GM21723 (cell line): ENCODE measurements around the gene EBI3.
"Not testable (repeated sequence)": the region's sequence is repeated elsewhere in the genome, so short reads cannot be mapped to it uniquely, and the experiment has no call there.

Experiments used
- ATAC-seq: cut with Tn5 transposase; IDR thresholded peaks from one replicate; pipeline ENCODE4 v1.9.1; 2021; ENCODE audit warnings: mild to moderate bottlenecking, moderate library complexity; ENCODE audit not compliant: unreplicated experiment

The EBI3 gene

DNA sequence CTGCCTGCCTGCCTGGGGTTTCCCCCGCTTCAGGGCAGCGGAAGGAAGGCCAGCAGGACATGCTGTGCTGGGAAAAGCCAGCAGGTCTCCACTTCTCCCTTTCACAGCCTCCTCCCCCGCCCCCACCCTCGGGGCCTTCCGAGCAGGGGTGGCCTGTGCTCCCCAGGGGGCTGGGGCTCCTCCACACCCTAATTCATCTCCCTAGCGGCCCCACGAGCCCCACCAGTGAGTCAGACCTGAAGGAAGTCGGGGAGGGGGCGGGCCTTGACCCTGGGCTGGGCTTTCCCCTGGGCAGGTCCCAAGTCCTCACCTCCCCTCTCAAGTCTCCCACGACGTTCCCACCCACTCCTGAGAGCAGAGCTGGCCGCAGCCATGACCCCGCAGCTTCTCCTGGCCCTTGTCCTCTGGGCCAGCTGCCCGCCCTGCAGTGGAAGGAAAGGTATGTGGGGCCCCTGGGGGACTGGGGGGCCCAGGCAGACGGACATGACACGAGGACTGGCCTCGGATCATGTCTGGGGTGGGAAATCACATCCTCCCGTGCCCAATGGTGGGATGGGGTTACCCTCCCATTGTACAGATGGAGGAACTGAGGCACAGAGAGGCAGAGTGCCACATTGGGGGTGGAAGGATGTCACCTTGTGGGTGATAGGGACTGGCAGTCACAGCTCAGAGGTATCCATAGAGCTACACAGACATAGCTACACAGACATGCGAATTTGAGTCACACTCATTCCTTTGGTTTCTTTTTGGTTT is at the start of gene EBI3:
Gene EBI3 (plus strand): TSS at position 345 of the 753 bp plus-strand sequence. CDS start 28 bp downstream, at position 373.
- peak; percentile 52 for ATAC-seq

DNA sequence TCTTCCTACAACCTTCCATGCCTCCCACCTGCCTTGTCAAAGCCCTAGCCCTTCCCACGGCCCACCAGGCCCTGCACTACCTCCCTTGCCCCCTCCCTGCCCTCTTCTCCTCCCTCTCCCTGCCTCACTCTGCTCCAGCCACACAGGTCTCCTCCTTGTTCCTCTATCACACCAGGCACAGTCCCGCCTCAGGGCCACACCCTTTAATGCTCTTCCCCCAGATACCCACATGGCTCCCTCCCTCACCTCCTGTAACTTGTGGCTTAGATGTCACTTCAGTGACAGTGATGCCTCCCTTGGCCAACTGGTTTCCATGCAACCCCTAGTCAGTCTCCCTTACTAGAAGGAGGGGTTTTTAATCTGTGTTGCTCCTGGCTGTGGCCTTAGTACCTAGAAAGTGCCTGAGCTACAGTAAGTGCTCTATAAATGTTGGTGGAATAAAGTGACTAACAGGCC is 48.2 kb upstream of the EBI3 start:
- ATAC-seq: no peak

DNA sequence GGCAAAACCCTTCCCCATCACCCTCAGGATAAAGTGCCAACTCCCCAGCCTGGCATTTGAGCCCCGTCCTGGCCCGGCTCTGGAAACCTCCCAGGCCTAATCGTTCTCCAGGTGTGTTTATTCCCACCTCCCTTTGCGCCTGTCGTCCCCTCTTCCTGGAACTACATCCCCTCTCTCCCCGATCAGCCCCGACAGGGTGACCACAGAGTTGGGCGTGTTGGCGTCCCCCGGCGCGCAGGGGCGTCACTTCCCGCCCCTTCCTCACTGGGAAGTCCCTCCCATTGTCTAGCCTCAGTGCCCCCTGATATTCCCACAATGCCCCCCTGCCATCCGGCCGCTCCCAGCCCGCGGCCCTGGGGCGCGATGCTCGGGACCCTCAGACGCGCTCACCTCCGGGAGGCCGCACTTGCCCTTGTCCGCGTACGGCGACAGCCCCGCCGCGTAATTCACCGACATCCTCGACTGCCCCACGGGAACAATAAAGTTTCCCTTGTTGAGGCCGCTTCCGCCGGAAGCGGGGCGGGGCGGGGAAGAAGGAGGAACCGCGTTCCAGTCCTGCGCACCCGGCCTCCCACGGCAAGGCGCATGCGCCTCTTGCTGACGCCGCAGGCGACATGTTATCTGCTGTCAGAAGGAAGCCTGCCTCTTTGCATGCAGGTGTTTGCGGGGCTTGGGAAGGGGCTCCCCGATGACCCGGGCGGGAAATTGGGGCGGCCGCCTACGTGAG is 47.1 kb upstream of the EBI3 start, which contains the start of the genes ANKRD24 and SIRT6:
Gene ANKRD24 (plus strand): TSS at position 606 of the 727 bp plus-strand sequence. CDS start 3,737 bp downstream, outside the sequence.
Gene SIRT6 (minus strand): TSS at position 480 of the 727 bp plus-strand sequence. CDS start 24 bp downstream, at position 456.
- peak; percentile 53 for ATAC-seq

DNA sequence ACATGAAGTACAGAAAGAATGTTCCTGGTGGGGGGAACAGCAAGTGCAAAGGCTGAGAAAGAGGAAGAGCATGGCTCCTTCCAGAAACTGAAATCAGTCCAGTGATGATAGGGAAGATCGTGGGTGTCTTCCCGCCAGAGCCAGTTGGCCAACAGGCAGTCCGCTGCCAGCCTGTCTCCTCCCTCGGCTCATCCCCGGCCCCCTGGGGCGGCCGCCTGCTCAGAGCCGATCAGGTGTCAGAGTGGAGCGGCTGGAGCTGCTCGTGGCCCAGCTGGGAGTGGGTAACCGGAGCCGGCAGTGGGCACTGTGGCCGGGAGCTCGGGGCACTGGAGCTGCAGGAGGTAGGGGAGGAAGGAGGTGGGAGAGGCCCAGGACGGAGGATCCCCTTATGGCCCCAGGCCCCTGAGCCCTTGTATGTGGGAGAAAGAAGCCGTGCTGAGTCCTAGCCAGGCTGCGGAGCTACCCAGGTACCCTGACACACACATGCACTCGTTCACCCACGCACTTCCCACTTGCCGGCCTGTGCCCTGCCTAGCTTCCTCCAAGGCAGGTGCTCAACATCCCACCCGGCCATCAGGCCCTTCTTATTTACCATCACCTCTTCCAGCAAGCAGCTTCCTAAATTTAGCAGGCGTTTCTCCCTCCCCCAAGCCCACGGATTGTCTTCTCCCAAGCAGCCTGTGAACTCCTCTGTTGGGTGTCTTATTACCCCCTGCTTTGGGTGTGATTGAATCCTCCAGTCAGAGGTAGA is 45.2 kb upstream of the EBI3 start:
- ATAC-seq: no peak

DNA sequence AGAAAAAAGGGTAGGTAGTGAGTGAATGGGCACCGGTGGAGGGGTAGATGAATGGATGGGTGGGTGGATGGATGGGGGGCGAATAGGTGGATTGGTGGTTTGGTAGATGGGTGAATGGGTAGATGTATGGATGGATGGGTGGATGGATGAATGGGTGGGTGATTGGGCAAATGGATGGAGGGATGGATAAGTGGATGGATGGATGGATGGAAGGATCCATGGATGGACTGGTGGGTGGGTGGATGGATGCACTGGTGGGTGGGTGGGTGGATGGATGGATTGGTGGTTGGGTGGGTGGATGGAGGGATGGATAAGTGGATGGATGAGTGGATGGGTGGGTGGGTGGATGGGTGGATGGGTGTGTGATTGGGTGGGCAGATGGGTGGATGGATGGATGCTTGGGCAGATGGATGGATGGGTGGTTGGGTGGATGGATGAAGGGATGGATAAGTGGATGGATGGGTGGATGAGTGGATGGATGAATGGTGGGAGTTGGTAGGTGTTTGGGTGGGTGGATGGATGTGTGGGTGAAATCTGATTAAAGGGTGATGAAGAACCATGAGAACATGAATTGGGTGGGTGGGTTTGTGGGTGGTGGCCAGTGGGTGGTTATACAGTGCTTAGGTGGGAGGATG is 44.5 kb upstream of the EBI3 start:
- no peak for ATAC-seq

DNA sequence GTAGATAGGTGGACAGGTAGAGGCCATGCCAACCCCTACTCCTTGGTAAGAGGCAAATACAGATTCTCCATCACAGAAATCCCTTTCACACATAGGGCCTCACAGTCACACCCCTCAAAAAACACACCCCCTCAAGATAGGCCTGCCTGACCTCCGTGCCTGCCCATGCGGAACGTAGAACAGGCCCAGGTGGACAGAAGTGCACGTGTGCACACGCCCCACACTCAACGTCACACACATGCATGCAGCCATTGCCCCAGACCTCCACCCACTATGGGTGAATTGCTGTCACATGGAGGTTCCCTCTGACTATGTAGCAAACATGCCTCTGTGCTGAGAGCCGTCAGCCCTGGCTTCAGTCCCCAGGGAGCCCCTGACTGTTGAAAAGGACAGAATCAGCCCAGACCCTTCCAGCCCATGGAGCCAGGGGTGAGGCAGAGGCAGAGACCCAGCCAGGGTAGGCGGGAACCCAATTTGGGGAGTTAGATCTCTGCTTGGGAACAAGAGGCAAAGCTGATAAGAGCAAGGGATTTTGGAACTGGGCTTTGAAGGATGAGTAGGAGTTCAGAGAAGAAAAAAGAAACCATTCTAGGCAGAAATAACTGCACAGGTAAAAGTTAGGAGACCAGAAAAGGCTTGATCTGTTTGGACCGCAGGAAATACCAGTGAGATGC is 43.8 kb upstream of the EBI3 start:
- no peak for ATAC-seq

DNA sequence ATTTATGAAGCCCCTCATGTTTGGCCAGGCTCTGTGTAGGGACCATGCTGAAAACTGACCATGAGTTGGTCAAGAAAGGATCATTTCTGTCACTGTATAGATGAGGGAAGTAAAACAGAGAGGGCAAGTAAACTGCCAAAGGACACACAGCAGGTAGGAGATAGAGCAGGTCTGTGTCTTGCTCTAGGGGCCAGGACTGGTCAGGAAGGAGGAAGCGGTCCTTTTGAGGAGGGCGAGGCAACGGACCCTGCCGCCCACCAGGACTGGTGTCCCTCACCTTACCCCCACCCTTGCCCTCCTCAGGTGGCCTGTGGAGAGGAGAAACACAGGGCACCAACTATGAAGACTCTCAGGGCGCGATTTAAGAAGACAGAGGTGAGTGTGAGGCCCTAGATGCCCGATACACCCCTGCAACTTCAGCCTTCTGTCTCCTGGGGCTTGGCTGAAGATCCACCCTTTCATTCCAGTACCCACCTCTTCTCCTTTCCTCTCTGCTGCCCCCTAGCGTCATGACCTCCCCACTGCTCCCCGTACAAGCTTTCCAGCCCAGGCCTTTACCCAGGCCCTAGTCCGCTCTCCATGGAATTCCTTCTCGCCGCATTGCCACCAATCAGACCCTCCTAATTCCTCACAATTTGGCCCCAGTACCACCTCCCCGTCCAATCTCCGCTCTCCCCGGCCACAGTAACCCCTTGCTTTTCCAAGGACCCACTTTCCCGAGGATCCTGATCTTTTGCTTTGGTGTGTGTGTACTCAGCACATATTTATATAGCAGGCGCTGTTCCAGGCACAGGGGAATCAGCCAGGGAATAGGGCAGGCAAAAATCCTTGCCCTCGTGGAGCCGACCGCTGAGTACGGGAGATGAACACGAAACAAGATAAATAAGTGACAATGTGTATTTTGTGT is 43.0 kb upstream of the EBI3 start:
- no peak for ATAC-seq

DNA sequence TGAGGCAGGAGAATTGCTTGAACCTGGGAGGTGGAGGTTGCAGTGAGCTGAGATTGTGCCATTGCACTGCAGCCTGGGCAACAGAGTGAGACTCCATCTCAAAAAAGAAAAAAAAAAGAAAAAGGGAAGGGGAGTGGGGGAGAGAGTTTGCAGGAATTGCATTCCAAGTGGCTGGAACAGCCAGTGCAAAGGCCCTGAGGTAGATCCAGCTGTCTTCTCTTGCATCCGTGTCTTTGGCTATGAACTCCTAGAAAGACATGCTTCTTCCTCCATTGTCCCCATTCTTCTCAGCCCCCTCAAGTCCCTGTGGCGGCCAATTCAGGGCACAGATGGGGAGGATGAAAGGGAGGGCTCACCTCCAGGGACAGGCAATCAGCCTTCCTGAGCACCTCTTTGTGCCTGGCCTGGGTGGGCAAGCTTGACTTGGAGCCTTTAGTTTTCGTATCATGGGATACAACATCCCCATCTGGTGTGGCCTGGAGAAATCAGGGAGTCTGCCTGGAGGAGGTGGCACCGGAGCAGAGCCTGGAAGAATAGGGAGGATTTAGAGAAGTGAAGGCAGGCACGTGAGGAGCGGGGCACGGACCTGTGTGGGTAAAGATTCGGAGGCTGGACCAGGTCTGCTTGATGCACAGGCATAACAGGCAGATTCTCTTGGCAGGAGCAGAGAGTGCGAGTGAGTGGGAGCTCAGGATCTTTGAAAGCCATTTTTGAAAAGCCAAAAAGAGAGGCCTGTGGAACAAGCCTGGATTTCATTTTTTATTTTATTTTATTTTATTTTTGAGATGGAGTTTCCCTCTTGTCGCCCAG is 41.8 kb upstream of the EBI3 start:
- ATAC-seq: no peak

DNA sequence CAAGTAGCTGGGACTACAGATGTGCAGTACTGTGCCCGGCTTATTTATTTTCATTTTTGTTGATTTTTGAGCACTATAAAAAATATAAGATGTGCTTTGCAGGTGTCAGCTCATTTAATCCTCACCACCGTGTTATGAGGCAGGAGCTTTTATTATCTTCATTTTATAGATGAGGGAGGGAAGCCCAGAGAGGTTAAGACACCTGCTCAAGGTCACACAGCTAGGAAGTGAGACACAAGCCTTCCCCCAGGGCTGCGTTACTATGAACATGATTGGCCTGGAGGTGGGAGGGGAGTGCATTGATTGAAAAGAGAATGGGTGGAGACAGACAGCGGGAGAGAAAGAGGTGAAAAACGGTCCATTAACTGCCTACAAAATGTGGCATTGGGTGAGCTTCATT is 39.7 kb upstream of the EBI3 start:
- ATAC-seq: no peak

DNA sequence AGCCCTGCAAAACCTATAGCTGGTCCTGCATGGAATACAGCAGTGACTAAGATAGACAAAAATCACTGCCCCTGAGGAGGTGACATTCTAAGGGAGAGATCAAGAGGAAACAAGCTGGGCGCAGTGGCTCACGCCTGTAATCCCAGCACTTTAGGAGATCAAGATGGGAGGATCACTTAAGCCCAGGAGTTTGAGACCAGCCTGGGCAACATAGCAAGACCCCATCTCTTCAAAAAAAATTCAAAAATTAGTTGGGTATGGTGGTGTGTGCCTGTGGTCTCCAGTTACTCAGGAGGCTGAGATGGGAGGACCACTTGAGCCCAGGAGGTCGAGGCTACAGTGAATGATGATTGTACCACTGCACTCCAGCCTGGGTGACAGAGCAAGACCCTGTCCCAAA is 36.8 kb upstream of the EBI3 start:
- ATAC-seq: not testable (repeated sequence)

DNA sequence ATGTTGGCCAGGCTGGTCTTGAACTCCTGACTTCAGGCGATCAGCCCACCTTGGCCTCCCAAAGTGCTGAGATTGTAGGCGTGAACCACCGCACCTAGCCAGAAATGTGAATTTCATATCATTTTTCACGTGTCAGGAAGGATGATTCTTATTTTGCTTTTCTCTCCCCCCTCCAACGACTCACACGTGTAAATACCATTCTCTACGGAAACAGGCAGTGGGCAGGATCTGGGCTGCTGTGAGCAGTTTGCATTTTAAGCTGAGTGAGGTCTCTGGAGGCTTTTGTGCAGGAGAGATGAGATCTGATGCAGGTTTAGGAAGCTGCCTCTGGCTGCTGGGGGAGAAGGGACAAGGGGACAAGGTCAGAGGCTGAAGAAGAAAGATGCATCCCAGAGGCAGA is 35.0 kb upstream of the EBI3 start:
- no peak for ATAC-seq

DNA sequence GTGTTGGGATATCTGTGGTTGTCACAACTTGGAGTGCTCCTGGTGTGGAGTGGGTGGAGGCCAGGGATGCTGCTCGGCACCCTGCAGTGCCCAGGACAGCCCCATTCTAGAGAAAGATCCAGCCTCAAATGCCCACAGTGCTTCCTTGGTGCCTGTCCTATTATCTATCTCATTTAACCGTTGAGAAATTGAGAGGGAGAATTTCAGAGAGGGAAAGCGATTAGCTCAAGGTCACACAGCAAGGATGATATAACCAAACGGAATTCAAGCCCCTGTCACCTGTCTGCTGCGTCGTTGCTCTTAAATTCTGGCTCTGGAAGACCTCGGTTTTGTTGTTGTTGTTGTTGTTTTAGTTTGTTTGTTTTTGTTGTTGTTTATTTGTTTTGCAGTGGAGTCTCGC is 33.3 kb upstream of the EBI3 start:
- no peak for ATAC-seq

DNA sequence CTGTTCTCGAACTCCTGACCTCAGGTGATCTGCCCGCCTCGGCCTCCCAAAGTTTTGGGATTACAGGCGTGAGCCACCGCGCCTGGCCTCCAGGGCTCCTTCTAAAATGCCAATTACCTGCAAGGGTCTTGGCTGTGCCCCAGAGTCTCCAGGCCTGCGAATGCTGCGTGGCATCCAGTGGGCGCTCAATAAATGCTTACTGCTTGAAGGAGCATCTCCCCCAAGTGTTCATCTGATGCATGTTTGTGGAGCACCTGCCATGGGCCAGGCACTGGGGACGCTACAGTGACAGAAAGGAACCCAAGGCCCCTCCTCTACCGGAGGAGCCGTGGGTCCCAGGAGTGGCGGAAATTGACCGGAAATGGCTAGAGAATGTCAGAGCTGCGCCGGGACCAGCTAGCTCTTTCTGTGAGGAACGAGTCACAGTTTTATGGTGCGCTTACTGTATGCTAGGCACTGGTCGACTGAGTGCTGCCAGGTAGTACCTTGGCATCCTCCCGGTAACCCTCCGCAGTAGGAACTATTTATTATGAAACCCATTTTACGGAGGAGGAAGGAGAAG is 32.7 kb upstream of the EBI3 start:
- no peak for ATAC-seq

DNA sequence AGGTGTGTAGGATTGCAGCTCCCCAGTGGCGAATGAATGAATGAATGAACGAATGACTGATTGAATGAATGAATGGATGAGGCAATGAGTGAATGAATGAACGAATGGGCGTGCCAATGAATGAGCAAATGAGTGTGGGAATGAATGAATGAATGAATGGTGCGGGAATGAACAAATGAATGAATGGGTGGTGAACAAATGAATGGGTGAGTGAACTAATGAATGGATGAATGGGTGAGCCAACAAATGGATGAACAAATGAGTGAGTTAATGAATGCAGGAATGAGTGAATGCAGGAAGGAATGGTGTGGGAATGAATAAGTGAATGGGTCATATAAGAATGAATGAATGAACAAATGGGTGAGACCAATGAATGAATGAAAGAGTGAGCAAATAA is 32.1 kb upstream of the EBI3 start:
- no peak for ATAC-seq

DNA sequence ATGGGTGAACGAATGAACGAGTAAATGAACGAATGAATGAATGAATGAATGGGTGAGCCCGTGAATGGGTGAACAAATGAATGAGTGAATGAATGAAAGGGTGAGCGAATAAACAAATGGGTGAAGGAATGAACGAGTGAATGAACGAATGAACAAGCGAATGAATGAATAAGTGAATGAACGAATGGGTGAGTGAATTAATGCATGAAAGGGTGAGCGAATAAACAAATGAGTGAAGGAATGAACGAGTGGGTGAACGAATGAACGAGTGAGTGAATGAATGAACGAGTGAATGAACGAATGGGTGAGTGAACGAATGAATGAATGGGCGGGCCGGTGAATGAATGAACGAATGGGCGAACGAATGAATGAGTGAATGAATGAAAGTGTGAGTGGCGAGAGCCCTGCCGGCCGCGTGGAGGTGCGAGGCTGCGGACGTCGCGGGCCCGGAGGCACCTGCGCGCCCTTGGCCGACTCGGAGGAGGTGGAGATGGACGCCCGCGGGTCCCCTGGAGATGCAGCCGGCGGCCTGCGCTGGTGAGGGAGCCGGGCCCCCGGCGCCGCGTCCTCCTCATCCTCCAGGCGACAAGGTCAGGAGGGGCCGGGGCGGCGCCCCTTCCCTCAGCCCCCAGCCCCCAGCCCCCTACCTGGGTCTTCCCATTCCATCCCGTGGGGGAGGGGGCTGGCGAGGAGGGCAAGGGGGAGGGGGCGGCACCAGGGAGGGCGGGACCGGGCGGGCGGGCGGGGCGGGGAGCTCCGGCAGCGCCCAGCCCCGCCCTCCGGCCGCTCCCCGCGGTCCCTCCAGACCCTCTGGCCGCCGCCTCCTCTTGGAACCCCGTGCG is 31.5 kb upstream of the EBI3 start:
- no peak for ATAC-seq

DNA sequence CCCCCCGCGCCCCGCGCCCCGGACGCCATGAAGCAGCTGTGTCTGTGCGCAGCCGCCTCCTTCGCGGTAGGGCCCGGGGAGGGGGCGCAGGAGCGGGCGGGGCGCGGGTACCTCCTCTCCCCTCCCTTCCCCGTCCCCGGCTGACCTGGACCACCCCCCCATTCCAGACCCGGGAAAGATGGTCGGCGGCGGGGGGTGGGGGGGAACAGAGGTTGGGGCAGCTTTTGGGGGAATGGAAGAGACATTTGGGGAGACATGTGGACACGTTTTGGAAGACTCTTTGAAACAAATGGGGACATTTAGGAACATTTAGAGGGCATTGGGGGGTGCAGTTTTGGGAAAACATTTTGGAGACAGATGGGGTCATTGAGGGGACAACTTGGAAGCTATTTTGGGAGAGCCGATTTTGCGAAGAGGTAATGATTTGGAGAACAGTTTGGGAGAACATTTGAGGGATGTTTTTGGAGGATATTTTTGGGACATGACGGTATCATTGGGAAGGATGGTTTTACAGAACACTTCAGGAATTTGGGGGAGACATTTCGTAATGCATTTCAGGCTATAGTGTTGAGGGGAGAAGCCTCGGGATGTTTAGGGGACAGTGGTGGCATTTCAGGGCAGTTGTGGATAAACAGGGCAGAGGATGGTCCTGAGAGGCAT is 30.7 kb upstream of the EBI3 start:
- ATAC-seq: no peak
